Neural progenitor cell (in vitro differentiated cells): ENCODE measurements around the gene BSND. TPM values are rescaled to one million over a fixed set of nuclear protein-coding genes. Genes with fewer than 3 reads are reported as not detected.

Experiments
- DNase-seq: peaks from one replicate; pipeline ENCODE4 v3.0.0-alpha.2; 2016; ENCODE audit warnings: low spot score
- H2AFZ ChIP-seq: fragments of 200-600 bp; sonication (generic); replicated peaks from 2 replicates; pipeline ENCODE4 v1.6.1; 2016; ENCODE audit warnings: antibody characterized with exemption
- H3F3A ChIP-seq: fragments of 200-600 bp; sonication (generic); 2 replicates; pipeline ENCODE4 v1.6.1; 2016; ENCODE audit warnings: antibody characterized with exemption, low read depth
- H3K27ac ChIP-seq: fragments of 200-600 bp; sonication (generic); 2 replicates; pipeline ENCODE4 v1.5.1; 2016; ENCODE audit warnings: mild to moderate bottlenecking
- H3K27me3 ChIP-seq: fragments of 200-600 bp; sonication (generic); 2 replicates; pipeline ENCODE4 v1.6.1; 2016; ENCODE audit warnings: mild to moderate bottlenecking, moderate library complexity
- H3K36me3 ChIP-seq: fragments of 200-600 bp; sonication (generic); 2 replicates; pipeline ENCODE4 v1.5.1; 2016
- H3K4me1 ChIP-seq: fragments of 200-600 bp; sonication (generic); 2 replicates; pipeline ENCODE4 v1.6.1; 2016; ENCODE audit warnings: mixed run types
- H3K4me2 ChIP-seq: fragments of 200-600 bp; sonication (generic); 2 replicates; pipeline ENCODE4 v1.6.1; 2016
- H3K4me3 ChIP-seq: fragments of 200-600 bp; sonication (generic); 2 replicates; pipeline ENCODE4 v1.5.1; 2016
- H3K79me2 ChIP-seq: fragments of 200-600 bp; sonication (generic); 2 replicates; pipeline ENCODE4 v1.6.1; 2016; ENCODE audit warnings: low read depth
- H3K9ac ChIP-seq: fragments of 200-600 bp; sonication (generic); 2 replicates; pipeline ENCODE4 v1.6.1; 2016
- H3K9me3 ChIP-seq: fragments of 200-600 bp; sonication (generic); 2 replicates; pipeline ENCODE4 v1.5.1; 2016; ENCODE audit warnings: low read depth
- H4K20me1 ChIP-seq: fragments of 200-600 bp; sonication (generic); 2 replicates; pipeline ENCODE4 v1.6.1; 2016; ENCODE audit warnings: low read depth
- H3K27ac Mint-ChIP-seq: 3 replicates; pipeline ENCODE4 v1.8.0; 2021; ENCODE audit warnings: mixed read lengths
- H3K27me3 Mint-ChIP-seq: 2 replicates; pipeline ENCODE4 v1.8.0; 2022; ENCODE audit warnings: low read depth, mild to moderate bottlenecking, inconsistent platforms, moderate library complexity, mixed read lengths; ENCODE audit not compliant: insufficient read depth
- H3K36me3 Mint-ChIP-seq: 3 replicates; pipeline ENCODE4 v1.8.0; 2021; ENCODE audit warnings: mixed read lengths
- H3K4me1 Mint-ChIP-seq: 3 replicates; pipeline ENCODE4 v1.8.0; 2021; ENCODE audit warnings: mixed read lengths
- H3K4me3 Mint-ChIP-seq: 3 replicates; pipeline ENCODE4 v1.8.0; 2021; ENCODE audit warnings: mild to moderate bottlenecking, moderate library complexity, mixed read lengths
- H3K9me3 Mint-ChIP-seq: 3 replicates; pipeline ENCODE4 v1.8.0; 2020; ENCODE audit warnings: mixed read lengths
- CTCF ChIP-seq: fragments of 200-600 bp; sonication (generic); IDR thresholded peaks from 2 replicates; pipeline ENCODE4 v1.5.1; 2017; ENCODE audit warnings: antibody characterized with exemption, mild to moderate bottlenecking
- EZH2 ChIP-seq: fragments of 200-600 bp; sonication (generic); IDR thresholded peaks from 2 replicates; pipeline ENCODE4 v1.6.1; 2017; ENCODE audit warnings: antibody characterized with exemption, mild to moderate bottlenecking, moderate library complexity
- EZH2phosphoT487 ChIP-seq: fragments of 200-600 bp; sonication (generic); IDR thresholded peaks from 2 replicates; pipeline ENCODE4 v1.6.1; 2017; ENCODE audit warnings: antibody characterized with exemption
- total RNA-seq: library from RNA; depleted of rRNA; stranded (reverse); fragments of >200 nt; gene quantifications from 2 replicates; pipeline ENCODE4 v1.2.3, GENCODE V29; 2015; ENCODE audit warnings: low replicate concordance

Gene BSND
- total RNA-seq, 1 donor from 2014 or later, result not detected

GRCh38 chr1:54971317-54971791 lies 27.4 kb upstream of the BSND start:
- Histone ChIP-seq H3K4me2 (no peak overlapping the region), H3K27me3 (no peaks in the 10 kb centered on the region), H3F3A (peaks cover 4% of the 10 kb centered on the region), H3K79me2 (no peaks in the 10 kb centered on the region), H2AFZ (no peak overlapping the region), H3K36me3 (no peaks in the 10 kb centered on the region), H3K9ac (no peak overlapping the region), H3K9me3 (no peaks in the 10 kb centered on the region), H3K4me3 (no peak overlapping the region), H4K20me1 (no peaks in the 10 kb centered on the region), H3K4me1 (no peaks in the 10 kb centered on the region), H3K27ac (no peak overlapping the region)
- peaks cover 16% of the 10 kb centered on the region for H3K27me3 Mint-ChIP-seq
- peaks cover 9% of the 10 kb centered on the region for H3K4me1 Mint-ChIP-seq
- H3K27ac Mint-ChIP-seq, result no peak overlapping the region
- no peak for TF ChIP-seq EZH2phosphoT487
- TF ChIP-seq CTCF, result no peak
- no peak for TF ChIP-seq EZH2
- no peak overlapping the region for H3K4me3 Mint-ChIP-seq
- H3K36me3 Mint-ChIP-seq, result no peaks in the 10 kb centered on the region
- DNase-seq, result no peak
- no peaks in the 10 kb centered on the region for H3K9me3 Mint-ChIP-seq

GRCh38 chr1:54972436-54972835 lies 26.3 kb upstream of the BSND start:
- Mint-ChIP-seq H3K9me3 (no peaks in the 10 kb centered on the region), H3K27me3 (peaks cover 14% of the 10 kb centered on the region), H3K4me1 (peaks cover 11% of the 10 kb centered on the region), H3K27ac (no peak overlapping the region), H3K36me3 (no peaks in the 10 kb centered on the region), H3K4me3 (no peak overlapping the region)
- no peak overlapping the region for H3K4me2 ChIP-seq
- DNase-seq, result no peak
- no peak overlapping the region for H3K4me3 ChIP-seq
- no peak overlapping the region for H3K27ac ChIP-seq
- H3K79me2 ChIP-seq, result no peaks in the 10 kb centered on the region
- H3K4me1 ChIP-seq, result no peaks in the 10 kb centered on the region
- TF ChIP-seq EZH2 (no peak), EZH2phosphoT487 (no peak), CTCF (no peak)
- no peaks in the 10 kb centered on the region for H3K36me3 ChIP-seq
- H2AFZ ChIP-seq, result no peak overlapping the region
- H3K9me3 ChIP-seq, result no peaks in the 10 kb centered on the region
- peaks cover 4% of the 10 kb centered on the region for H3F3A ChIP-seq
- H3K9ac ChIP-seq, result no peak overlapping the region
- no peaks in the 10 kb centered on the region for H4K20me1 ChIP-seq
- peaks cover under 1% of the 10 kb centered on the region for H3K27me3 ChIP-seq

- no peaks in the 10 kb centered on the region for H3K9me3 ChIP-seq
- TF ChIP-seq EZH2 (no peak), CTCF (peak; percentile 57)
- DNase-seq, result peak; percentile 81
- Mint-ChIP-seq H3K27ac (no peak overlapping the region), H3K9me3 (no peaks in the 10 kb centered on the region), H3K36me3 (no peaks in the 10 kb centered on the region), H3K27me3 (peaks cover 14% of the 10 kb centered on the region), H3K4me1 (peaks cover 16% of the 10 kb centered on the region), H3K4me3 (peak overlapping the region; percentile 16)
- no peak overlapping the region for H3K27ac ChIP-seq
- no peak overlapping the region for H2AFZ ChIP-seq
- no peaks in the 10 kb centered on the region for H4K20me1 ChIP-seq
- H3K79me2 ChIP-seq, result no peaks in the 10 kb centered on the region
- no peak overlapping the region for H3K4me3 ChIP-seq
- no peaks in the 10 kb centered on the region for H3K36me3 ChIP-seq
- peaks cover 10% of the 10 kb centered on the region for H3K27me3 ChIP-seq
- no peak overlapping the region for H3K9ac ChIP-seq
- H3K4me1 ChIP-seq, result no peaks in the 10 kb centered on the region
- H3F3A ChIP-seq, result peaks cover 4% of the 10 kb centered on the region
- no peak overlapping the region for H3K4me2 ChIP-seq
Observed at GRCh38 chr1:54973205-54973921, 25.4 kb upstream of the BSND start.
